T-helper 1 cell (primary cell): Measurements from ENCODE around the gene TOR1A.
"Not testable (repeated sequence)": the region's sequence is repeated elsewhere in the genome, so short reads cannot be mapped to it uniquely, and the experiment has no call there.

Experiments used
- DNase-seq, 5 donors: peaks; one replicate each; pipeline ENCODE4 v3.0.0-alpha.2; 2012 to 2020

Gene TOR1A

DNA sequence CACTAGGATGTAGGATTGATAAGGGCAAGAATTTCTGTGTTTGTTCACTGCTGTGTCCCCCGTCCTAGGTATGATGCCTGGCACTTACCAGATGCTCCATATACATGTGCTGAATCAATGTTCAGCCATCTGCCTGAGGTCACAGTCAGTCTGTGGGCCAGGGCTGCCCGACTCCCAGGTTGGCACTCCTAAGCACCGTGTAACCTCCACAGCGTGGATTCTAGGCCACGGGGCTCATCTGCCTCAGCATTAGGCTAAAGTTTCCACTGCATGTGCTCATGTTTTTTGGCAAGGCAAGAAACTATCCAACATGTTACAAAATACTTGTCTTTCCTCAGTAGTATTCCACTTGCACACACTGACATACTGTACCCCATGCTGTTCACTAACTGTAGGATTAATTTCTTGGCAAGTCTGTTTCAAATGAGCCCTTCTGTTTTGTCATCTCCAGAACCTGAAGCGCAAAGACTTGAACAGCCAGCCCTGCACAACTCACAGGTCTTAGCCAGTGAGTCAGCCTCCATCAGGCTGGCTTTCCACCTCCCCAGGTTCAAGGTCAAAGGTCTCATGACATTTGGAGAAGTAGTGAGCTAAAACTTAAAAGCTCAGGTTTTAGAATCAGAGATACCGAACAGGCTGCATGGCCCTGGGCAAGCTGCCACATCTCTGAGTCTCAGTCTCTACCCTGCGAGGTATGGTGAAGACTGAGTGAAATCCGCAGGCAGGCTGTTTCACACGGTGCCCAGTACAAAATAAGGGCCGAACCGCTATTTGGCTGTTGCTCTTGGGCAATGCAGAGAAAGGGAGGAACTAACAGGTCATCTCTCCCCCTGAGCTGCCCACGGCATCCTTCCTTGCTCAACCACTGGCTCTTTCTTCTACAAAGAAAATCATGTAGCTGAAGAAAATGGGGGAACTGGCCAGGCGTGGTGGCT, 7.2 kb downstream of the TOR1A start:
- DNase-seq = no peak

- no peak for DNase-seq
These were observed 8.7 kb downstream of the TOR1A start for GRCh38 chr9:129815278-129815677.

- no peak for DNase-seq
These were observed 9.3 kb downstream of the TOR1A start for GRCh38 chr9:129814432-129815223.

DNA sequence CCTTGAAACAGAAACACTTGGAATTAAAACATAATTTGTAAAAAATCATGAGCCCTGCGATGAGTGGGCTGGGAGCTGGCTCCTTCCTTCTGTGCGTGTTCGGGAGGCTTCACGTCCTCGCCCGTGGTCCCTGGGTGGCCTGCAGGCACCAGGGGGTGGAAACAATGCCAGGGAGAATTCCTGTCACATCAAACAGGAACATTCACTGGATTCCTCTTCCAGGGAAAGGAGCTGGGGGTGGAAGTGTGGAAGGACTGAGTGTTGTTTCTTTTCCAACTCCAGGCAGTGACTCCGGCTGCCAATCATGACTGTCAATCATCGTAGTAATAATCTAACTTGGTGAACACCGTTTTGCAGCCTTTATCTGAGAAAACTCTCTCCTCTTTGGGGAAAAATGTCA, 10.3 kb downstream of the TOR1A start:
- no peak for DNase-seq

DNA sequence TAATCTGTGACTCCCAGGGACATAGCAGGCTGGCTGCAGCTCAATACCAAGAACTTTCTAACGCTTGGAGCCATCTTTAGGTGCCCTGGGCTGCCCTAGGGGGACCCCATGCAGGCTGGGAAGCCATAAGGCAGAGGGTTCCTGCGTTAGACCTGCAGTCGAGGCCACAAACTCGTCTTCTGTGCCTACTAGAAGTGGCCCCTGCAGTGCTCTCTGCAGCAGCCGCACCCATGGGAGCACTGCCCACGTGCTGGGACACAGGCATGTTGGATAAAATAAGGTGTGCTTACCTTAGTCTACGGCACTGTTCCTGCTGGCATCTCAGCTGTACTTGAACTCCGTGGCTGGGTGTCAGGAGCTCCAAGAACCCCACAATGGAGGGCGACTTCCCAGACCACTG, 11.6 kb downstream of the TOR1A start:
- DNase-seq = no peak

GRCh38 chr9:129811967-129812363, 12.0 kb downstream of the TOR1A start:
- no peak for DNase-seq

DNA sequence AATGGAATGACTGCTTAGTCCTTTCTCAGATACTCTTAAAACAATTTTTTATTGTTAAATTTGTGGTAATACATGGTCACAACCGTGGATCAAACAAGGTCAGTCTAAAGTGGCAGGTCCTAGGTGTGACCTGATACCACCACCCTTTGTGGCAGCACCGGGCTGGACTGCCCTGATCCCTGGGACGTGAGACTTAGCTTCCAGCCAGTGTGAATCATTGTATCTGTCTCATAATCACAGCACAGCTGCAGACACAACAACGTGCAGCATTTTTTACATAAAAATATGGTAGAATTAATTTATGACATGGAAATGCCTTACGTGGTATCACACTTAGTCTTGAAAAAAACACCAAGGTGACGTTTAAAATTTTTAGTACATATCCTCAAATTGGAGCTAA, 13.1 kb downstream of the TOR1A start:
- no peak for DNase-seq

- DNase-seq = no peak
These were observed 13.8 kb downstream of the TOR1A start for GRCh38 chr9:129810116-129810515.

GRCh38 chr9:129809346-129809745, 14.6 kb downstream of the TOR1A start:
- DNase-seq = no peak

GRCh38 chr9:129806061-129806460, 17.9 kb downstream of the TOR1A start:
- DNase-seq = no peak

GRCh38 chr9:129803676-129804060, 20.3 kb downstream of the TOR1A start:
- no peak for DNase-seq

DNA sequence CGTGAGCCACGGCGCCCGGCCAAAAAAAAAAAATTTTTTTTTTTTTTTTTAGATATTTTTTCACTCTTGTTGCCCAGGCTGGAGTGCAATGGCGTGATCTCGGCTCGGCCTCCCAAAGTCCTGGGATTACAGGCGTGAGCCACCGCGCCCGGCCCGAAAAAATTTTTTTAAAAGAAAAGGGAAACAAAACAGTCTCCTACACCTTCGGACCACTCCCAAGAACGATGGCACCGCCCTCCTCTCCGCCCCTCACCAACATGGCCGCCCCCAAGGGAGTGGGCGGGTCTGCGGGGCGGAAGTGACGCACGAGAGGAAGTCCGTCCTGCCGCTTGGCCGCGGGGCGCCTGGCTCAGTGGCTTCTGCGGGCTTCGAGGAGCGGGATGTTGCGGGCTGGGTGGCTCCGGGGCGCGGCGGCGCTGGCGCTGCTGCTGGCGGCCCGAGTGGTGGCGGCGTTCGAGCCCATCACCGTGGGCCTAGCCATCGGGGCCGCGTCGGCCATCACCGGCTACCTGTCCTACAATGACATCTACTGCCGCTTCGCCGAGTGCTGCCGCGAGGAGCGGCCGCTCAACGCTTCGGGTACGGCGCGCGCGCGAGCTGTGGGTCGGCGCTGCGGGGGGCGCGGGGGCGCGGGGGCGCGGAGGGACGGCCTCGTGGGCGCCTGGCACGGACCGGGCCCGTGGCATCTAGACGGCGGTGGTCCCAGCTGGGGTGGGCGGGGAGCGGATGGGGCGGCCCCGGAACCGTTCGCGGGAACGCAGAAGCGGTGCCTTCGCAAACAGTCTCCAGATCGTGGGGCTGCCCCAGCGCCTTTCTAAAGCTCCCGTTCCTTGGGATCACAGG, 20.9 kb downstream of the TOR1A start, which contains the start of gene TOR1B:
Gene TOR1B (plus strand): TSS at position 352 of the 843 bp plus-strand sequence. CDS start 29 bp downstream, at position 381.
- peak; percentile 87 to 93 (median 89) for DNase-seq

- no peak for DNase-seq
These were observed 22.4 kb downstream of the TOR1A start for GRCh38 chr9:129801504-129801903.

GRCh38 chr9:129798973-129799372, 25.0 kb downstream of the TOR1A start:
- DNase-seq = no peak

GRCh38 chr9:129796029-129796428, 27.9 kb downstream of the TOR1A start:
- not testable (repeated sequence) for DNase-seq

DNA sequence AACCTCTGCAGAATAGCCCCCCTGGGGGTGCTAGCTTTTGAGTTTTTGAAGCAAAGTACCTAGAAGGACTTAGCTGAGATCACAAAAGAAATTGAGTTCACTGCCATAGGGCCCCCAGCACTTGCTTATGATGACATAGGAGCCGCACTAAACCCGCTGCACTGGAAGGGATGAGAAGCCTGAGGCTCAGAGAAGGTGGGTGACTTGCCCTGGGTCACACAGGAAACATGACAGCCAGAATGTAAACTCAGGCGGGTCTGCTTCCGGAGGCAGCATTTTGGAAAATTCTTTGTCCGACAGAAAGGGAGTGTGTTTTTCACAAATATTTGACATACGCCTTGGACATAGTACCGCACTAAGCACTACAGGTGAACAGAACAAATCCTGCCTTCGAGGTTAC, 29.4 kb downstream of the TOR1A start:
- no peak for DNase-seq

DNA sequence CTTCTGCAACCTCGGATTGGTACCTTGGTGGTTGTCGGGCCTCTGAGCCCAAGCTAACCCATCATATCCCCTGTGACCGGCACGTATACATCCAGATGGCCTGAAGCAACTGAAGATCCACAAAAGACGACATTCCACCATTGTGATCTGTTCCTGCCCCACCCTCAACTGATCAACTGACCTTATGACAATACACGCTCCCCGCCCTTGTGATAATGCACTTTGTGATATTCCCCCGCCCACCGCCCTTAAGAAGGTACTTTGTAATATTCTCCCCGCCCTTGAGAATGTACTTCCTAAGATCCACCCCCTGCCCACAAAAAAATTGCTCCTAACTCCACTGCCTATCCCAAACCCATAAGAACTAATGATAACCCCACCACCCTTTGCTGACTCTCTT, 37.5 kb downstream of the TOR1A start:
- DNase-seq = no peak

DNA sequence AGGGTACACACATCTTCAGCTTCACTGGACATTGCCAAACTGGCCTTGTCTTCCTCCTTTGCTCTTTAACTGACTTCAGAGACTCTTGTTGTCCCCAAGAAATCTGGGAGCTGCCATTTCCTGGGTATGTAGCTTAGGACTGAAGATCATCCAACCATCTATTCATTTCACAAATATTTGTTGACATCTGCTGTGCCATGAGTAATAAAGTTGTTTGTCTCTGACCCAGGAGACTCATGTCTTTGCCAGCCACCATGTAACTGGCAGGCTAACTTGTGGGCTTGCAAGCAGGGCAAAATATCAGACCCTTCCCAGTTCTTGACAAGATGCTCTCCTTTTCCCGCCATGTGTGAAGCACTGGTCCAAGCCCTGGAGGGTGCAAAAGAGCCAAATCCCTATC, 38.1 kb downstream of the TOR1A start:
- DNase-seq = no peak

DNA sequence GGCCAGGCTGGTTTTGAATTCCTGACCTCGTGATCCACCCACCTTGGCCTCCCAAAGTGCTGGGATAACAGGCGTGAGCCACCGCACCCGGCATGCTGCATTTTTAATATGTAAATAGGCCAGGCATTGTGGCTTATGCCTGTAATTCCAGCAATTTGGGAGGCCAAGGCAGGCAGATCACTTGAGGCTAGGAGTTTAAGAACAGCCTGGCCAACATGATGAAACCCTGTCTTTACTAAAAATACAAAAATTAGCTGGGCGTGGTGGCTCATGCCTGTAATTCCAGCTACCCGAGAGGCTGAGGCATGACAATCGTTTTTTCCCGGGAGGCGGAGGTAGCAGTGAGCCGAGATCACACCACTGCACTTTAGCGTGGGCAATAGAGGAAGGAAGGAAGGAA, 39.0 kb downstream of the TOR1A start:
- not testable (repeated sequence) for DNase-seq

DNA sequence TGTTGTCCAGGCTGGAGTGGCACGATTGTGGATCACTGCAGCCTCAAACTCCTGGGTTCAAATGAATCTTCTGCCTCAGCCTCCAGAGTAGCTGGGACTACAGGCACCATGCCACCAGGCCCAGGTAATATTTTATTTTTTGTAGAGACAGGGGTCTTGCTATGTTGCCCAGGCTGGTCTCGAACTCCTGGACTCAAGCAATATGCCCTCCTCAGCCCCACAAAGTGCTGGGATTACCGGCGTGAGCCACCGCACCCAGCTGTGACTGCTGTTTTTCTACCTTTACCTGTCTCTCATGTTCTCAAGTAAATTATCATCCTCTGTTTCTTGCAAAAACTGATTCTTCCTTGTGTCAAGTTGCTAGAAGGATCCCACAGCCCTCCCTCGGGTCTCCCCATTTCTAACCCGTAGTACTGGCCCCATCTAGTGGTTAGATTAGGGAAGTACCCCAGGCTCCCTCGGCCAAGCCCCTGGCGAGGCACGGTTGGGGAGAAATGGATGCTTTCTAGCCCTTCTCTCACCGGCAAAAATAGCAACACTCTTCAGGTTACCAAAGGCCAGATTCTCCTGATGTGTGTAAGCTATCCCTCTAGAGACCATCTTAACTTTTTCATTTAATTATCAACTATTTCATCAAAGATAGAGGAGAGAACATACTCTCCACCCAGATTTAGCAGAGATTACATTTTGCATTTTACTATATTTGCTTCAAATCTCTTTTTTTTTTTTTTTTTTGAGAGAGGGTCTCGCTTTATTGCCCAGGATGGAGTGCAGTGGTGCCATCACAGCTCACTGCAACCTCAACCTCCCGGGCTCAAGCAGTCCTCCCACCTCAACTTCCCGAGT, 40.2 kb downstream of the TOR1A start:
- DNase-seq = peak; percentile 19 to 70 (median 59)

GRCh38 chr9:129781981-129782380, 42.0 kb downstream of the TOR1A start:
- DNase-seq = no peak

- no peak for DNase-seq
These were observed 42.8 kb downstream of the TOR1A start for GRCh38 chr9:129781131-129781530.
